Eye (tissue), 1 donor: ENCODE measurements around the gene TMIE.

Source experiments
- DNase-seq: peaks from one replicate; pipeline ENCODE4 v3.0.0-alpha.2; 2015

TMIE gene

GRCh38 chr3:46709721-46710120, 8.5 kb downstream of the TMIE start:
- DNase-seq: no peak

GRCh38 chr3:46710229-46710628, 9.0 kb downstream of the TMIE start:
- no peak for DNase-seq

GRCh38 chr3:46710671-46711295, 9.6 kb downstream of the TMIE start:
- no peak for DNase-seq

GRCh38 chr3:46711305-46711704, 10.1 kb downstream of the TMIE start:
- DNase-seq: no peak

GRCh38 chr3:46711760-46712159, 10.6 kb downstream of the TMIE start:
- no peak for DNase-seq

- no peak for DNase-seq
These were observed 11.2 kb downstream of the TMIE start for GRCh38 chr3:46712191-46713049.

- no peak for DNase-seq
These were observed 12.1 kb downstream of the TMIE start for GRCh38 chr3:46713050-46713897.

GRCh38 chr3:46713898-46714552, 12.8 kb downstream of the TMIE start:
- no peak for DNase-seq

- DNase-seq: no peak
These were observed 13.7 kb downstream of the TMIE start for GRCh38 chr3:46714728-46715506.

- no peak for DNase-seq
These were observed 14.4 kb downstream of the TMIE start for GRCh38 chr3:46715507-46716175.

- DNase-seq: no peak
These were observed 15.6 kb downstream of the TMIE start for GRCh38 chr3:46716461-46717441.

GRCh38 chr3:46717447-46718231, 16.4 kb downstream of the TMIE start, which contains the start of gene PRSS50:
TSS of gene PRSS50 (minus strand) at chr3:46717869. CDS start at chr3:46717824, 45 bp downstream.
- DNase-seq: no peak

GRCh38 chr3:46719044-46719565, 17.9 kb downstream of the TMIE start:
- DNase-seq: no peak

GRCh38 chr3:46719735-46720271, 18.6 kb downstream of the TMIE start:
- DNase-seq: no peak

GRCh38 chr3:46721009-46721408, 19.8 kb downstream of the TMIE start:
- no peak for DNase-seq

GRCh38 chr3:46722443-46722842, 21.3 kb downstream of the TMIE start:
- no peak for DNase-seq

- DNase-seq: no peak
These were observed 23.2 kb downstream of the TMIE start for GRCh38 chr3:46724424-46724823.

GRCh38 chr3:46725621-46726314, 24.6 kb downstream of the TMIE start:
- DNase-seq: peak; percentile 50
